SH-SY5Y (cell line): ENCODE data around the gene NCK2.

Source experiments
- GATA2 ChIP-seq: IDR thresholded peaks from 2 replicates; pipeline ENCODE4 v1.6.1; 2011; ENCODE audit warnings: mild to moderate bottlenecking, low read depth, low read length
- GATA3 ChIP-seq: IDR thresholded peaks from 2 replicates; pipeline ENCODE4 v1.6.1; 2011; ENCODE audit warnings: low read depth, mild to moderate bottlenecking, low read length, moderate library complexity

- TF ChIP-seq GATA2 (no peak), GATA3 (no peak)
These were observed 144.3 kb downstream of the NCK2 start for GRCh38 chr2:105889046-105889445.
